Measurements from ENCODE around the gene NR1I3. TPM values are rescaled to one million over a fixed set of nuclear protein-coding genes. Genes with fewer than 3 reads are reported as not detected.
A peak's percentile ranks its signal among the peaks of the same experiment; 100 is the strongest.

Gene NR1I3
- total and polyA plus RNA-seq, 2 of the 13 experiments (the other 11 are each of a cell fraction or from before 2014, with no cell fraction given) = 0.62 to 0.95 TPM

GRCh38 chr1:161218301-161219077 lies 19.5 kb downstream of the NR1I3 start (continued):
- TF ChIP-seq TBX3 (IDR thresholded peaks at IDR 0.05; ENCODE audit: borderline replicate concordance) (no peak), AKAP8 (CRISPR knock-in tag; IDR thresholded peaks at IDR 0.05) (peak; percentile 43; the same call in 1 of the 2 replicates), ZNF777 (CRISPR knock-in tag; IDR thresholded peaks at IDR 0.05) (no peak), ARNT2 (CRISPR knock-in tag; IDR thresholded peaks at IDR 0.05; ENCODE audit: low read depth) (peak; percentile 67; the same call in 1 of the 2 replicates), CHD4 (IDR thresholded peaks at IDR 0.05; ENCODE audit: borderline replicate concordance, low read length) (no peak), ZNF253 (CRISPR knock-in tag; IDR thresholded peaks at IDR 0.05; ENCODE audit: borderline replicate concordance) (no peak), ZBTB33 (CRISPR knock-in tag; IDR thresholded peaks at IDR 0.05) (peak; percentile 17; the same call in 1 of the 2 replicates), ZNF800 (CRISPR knock-in tag; IDR thresholded peaks at IDR 0.05) (no peak), SNAPC4 (CRISPR knock-in tag; IDR thresholded peaks at IDR 0.05) (no peak), JUN (CRISPR knock-in tag; IDR thresholded peaks at IDR 0.05) (0 out of 2 replicates have a peak, but pooled peaks have one; percentile 39), THAP9 (CRISPR knock-in tag; IDR thresholded peaks at IDR 0.05; ENCODE audit: borderline replicate concordance) (no peak), GATAD2A (CRISPR knock-in tag; IDR thresholded peaks at IDR 0.05) (peak; percentile 89), GTF2F1 (IDR thresholded peaks at IDR 0.05; ENCODE audit: low read length) (no peak), TGIF2 (CRISPR knock-in tag; IDR thresholded peaks at IDR 0.05) (0 out of 2 replicates have a peak, but pooled peaks have one; percentile 26), FLYWCH1 (CRISPR knock-in tag; IDR thresholded peaks at IDR 0.05) (0 out of 2 replicates have a peak, but pooled peaks have one; percentile 4), CHD2 (IDR thresholded peaks at IDR 0.05; ENCODE audit: low read depth, low read length) (0 out of 2 replicates have a peak, but pooled peaks have one; percentile 41), TOE1 (CRISPR knock-in tag; IDR thresholded peaks at IDR 0.05) (no peak), CEBPG (CRISPR knock-in tag; IDR thresholded peaks at IDR 0.05) (peak; percentile 50)
